AG20443 (cell line): ENCODE results near the gene GMNN.
A peak's percentile ranks its signal among the peaks of the same experiment; 100 is the strongest.
"Not testable (repeated sequence)": the region's sequence is repeated elsewhere in the genome, so short reads cannot be mapped to it uniquely, and the experiment has no call there.

ENCODE experiments used
- DNase-seq: peaks from one replicate; pipeline ENCODE4 v3.0.0; 2012; ENCODE audit warnings: low spot score, mixed read lengths

Gene GMNN

DNA sequence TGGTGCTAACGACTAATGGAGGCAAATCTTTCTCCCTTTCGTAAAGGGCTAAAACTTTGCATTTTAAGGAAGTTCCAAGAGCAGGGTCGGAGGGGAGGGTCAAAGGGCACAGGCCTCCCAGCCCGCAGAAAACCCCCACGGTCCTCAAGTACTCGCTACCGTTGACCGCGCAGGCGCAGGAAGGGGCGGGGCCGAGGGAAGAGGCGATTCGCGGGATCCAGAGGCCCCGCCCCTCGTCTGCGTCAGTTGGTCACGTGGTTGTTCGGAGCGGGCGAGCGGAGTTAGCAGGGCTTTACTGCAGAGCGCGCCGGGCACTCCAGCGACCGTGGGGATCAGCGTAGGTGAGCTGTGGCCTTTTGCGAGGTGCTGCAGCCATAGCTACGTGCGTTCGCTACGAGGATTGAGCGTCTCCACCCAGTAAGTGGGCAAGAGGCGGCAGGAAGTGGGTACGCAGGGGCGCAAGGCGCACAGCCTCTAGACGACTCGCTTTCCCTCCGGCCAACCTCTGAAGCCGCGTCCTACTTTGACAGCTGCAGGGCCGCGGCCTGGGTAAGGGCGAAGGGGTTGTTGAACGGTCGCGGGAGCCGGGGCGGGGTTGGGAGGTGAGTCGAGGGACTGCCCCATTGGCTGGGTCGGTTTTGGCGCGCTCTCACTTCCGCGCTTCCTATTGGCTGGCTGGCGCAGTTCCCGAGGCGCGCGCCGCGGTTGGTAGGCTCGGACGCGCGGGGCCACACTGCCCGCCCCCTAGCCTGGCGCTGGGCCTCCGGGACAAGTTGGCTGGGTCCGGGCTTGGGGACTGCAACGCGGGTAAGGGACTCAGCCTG is at the start of gene GMNN:
GMNN (plus strand) TSS at position 242 of the 824 bp plus-strand sequence. CDS start 2,310 bp downstream, outside the sequence.
- DNase-seq, result peak; percentile 97

DNA sequence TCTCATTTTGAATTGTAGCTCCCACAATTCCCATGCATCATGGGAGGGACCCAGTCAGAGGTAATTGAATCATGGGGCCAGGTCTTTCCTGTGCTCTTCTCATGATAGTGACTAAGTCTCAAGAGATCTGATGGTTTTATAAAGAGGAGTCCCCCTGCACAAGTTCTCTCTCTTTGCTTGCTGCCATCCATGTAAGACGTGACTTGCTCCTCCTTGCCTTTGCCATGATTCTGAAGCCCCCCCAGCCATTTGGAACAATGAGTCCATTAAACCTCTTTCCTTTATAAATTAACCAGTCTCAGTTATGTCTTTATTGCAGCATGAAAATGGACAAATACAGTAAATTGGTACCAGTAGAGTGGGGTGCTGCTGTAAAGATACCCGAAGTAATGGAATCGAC is 44.1 kb upstream of the GMNN start:
- not testable (repeated sequence) for DNase-seq

DNA sequence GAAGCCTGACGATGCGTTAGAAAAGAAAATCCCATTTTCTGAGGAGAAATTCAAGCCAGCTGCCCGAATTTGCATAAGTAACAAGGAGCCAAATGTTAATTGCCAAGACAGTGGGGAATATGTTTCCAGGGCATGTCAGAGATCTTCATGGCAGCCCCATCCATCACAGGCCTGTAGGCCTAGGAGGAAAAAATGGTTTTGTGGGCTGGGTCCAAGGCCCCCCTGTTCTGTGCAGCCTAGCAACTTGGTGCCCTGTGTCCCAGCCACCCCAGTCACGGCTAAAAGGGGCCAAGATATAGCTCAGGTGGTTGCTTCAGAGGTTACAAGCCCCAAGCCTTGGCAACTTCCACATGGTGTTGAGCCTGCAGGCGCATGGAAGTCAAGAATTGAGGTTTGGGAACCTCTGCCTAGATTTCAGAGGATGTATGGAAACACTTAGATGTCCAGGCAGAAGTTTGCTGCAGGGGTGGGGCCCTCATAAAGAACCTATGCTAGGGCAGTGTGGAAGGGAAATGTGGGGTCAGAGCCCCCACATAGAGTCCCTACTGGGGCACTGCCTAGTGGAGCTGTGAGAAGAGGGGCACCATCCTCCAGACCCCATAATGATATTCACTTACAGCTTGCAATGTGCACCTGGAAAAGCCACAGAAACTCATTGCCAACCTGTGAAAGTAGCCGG is 43.1 kb upstream of the GMNN start:
- not testable (repeated sequence) for DNase-seq

DNA sequence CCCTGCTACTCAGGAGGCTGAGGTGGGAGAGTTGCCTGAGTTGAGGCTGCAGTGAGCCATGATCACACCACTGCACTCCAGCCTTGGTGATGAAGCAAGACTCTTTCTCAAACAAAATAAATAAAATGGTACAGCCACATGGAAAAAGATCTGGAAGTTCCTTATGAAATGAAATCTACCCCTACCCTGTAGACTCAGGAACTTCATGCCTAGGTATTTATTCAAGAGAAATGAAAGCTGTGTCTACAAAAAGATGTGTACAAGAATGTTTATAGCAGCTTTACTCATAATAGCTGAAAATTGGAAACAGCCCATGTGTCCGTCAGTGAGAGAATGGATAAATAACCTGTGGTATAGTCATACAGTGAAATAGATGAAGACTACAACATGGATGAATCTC is 40.6 kb upstream of the GMNN start:
- DNase-seq, result no peak

DNA sequence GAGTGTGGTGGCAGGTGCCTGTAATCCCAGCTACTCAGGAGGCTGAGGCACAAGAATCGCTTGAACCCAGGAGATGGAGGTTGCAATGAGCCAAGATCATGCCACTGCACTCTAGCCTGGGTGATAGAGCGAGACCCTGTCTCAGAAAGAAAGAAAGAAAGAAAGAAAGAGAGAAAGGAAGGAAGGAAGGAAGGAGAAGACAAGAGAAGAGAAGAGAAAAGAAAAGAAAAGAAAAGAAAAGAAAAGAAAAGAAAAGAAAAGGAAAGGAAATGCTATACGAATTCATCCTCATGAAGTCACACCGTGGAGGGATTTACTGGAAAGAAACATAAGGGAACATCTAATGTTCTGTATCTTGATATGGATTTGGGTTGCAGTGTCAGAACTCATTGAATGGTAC is 40.0 kb upstream of the GMNN start:
- not testable (repeated sequence) for DNase-seq

DNA sequence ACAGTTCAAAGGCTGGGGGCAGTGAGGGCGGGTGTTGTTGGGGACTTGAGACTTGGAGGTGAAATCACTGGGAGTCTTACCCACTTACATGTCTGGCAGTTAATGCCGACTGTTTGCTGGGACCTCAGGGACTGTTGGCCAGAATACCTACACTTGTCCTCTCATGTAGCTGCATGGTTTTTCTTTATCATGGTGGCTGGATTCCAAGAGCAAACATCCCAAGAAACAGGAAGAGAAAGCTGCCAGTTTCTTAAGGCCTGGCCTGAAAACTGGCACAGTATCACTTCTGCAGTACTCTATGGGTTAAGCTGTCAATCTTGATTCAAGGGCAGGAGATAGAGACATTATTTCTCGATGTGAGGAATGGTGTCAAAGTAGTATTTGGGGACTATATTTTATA is 36.0 kb upstream of the GMNN start:
- DNase-seq, result no peak

DNA sequence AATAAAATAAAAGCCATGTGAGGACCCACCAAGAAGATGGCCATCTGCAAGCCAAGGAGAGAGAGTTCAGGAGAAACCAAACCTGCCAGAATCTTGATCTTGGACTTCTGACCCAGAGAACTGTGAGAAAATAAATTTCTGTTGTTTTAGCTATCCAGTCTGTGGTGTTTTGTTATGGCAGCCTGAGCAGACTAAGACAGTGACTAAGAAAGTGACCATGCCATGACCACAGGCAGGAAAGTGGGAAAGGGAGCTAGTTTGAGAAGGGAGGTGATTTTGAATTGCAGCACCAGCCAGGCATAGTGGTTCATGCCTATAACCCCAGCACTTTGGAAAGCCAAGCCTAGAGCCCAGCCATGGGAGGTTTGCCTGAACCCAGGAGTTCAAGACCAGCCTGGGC is 33.9 kb upstream of the GMNN start:
- DNase-seq, result peak; percentile 15

DNA sequence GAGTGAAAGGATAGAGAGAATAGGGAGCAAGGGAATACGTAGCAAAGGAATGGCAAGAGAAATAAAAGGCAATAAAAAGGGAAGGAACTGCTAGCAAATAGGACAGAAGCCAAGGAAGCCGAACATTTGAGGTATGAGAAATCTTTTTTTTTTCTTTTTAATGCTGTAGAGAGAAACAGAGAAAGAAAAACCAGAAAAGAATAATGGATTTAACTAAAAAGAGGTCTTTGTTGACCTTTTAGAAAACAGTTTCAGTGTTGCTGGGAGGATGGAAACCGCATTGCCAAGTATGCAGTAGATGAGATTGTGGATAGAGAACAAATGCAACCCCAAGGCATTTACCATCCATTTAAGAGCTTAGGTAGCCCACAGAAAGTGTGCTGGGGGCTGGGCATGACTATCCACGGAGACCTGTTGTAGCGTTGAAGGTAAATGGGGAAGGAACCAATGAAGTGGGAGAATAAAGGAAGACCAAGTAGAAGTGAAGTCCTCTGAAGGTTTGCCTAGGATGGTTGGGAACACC is 32.5 kb upstream of the GMNN start:
- no peak for DNase-seq

DNA sequence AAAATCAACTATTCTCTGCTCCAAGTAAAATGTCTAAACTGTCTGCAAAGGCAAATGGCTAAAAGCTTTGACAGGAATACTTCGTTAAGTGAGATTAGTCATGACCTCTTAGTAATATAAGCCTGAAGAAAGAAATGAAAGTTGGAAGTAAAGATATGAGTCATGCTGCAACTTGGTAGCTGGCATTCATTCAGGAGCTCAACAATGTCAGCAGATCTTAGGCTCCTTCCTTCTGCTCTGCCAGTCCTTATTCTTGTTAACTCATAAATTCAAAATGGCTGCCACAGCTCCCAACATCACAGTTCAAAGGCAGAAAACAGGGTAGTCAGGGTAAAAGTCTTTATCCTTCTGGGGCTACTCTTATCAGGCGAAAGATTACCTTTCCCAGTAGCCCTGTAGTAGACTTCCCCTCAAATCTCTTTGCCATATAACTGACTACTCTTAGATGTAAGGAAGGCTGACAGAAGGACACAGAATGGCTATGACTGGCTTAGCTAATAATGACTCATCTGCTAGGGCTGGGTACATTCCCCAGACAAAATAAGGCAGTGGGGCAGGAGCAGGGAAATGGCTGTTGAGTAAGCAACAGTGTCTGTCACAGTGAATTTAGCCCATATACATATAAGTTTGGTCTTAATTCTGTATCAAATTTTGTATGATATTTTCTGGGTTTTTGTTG is 31.3 kb upstream of the GMNN start:
- peak; percentile 83 for DNase-seq

DNA sequence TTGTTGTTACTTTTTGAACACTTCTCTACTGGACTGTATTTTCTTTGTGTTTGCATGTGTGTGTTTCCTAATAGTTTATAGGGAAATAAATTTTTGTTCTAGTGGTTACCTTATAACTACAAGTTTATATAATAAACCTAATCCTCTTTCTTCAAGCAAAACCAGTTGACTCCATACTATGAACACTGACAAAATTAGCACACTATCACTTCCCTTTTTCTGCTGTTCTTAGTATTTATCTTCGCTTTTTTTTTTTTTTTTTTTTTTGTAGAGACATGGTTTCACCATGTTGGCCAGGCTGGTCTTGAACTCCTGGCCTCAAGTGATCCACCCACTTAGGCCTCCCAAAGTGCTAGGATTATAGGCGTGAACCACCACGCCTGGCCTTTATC is 30.8 kb upstream of the GMNN start:
- no peak for DNase-seq

DNA sequence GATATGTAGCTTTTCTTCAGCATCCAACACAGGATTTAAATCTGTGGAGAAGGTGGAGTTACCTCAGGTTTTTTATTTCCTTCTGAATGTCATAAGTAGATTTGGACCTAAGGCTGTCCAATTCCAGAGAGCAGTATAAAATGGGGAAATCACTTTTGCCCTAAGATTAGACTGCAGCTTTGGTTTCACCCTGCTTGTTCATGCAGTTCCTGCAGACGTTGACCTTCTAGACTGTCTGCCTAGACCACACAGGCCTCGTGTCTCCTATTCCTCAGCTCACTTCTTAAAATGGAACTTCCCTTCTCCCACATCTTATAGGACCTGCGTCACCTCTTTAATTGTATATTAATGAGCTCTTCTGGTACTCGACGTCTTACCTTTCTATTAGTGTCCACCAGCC is 29.8 kb upstream of the GMNN start:
- DNase-seq, result no peak

DNA sequence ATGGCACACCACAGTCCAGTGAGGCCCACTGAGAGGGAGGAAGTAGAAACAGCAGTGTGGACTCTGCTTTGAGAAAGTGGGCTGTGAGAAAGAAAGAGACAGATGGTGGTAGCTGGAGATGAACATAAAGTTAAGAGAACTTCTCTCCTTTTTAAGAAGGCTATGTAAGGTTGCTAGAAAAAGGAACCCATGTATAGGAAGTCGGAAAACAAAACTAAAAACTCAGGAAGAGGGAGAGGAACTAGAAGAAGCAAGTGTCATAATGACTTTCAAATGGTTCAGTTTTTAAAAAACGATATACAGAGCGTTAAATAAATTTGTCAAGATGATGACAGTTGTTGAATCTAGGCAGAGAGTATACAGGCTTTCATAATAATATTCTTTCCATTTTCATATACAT is 25.4 kb upstream of the GMNN start:
- no peak for DNase-seq

DNA sequence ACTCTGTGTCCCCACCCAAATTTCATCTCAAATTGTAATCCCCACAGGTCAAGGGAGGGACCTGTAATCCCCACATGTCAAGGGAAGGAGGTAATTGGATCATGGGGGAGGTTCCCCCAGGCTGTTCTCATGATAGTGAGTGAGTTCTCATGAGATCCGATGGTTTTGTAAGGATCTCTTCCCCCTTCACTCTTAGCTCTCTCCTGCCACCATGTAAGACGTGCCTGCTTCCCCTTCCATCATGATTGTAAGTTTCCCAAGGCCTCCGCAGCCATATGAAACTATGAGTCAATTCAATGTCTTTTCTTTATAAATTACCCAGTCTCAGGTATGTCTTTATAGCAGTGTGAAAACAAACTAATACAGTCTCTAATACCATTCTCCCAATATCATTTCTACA is 23.9 kb upstream of the GMNN start:
- DNase-seq, result not testable (repeated sequence)

DNA sequence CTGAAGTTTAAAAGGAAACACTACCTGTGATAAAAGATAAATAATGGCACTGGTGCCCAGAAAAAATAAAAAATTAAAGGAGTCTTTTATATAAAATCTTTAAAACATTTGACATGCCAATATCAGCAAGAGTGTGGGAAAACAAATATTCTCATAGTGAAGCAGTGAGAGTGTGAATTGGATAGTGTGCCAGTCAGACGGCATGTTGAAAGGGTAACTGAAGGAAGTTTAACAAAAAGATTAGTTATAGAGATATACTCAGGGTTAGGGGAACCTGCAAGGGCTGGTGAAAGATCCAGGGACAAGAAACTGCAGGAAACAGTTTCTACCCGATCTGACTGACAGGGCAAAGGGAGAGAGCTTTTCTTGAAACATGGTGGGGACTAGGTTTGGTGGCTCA is 22.2 kb upstream of the GMNN start:
- DNase-seq, result no peak

DNA sequence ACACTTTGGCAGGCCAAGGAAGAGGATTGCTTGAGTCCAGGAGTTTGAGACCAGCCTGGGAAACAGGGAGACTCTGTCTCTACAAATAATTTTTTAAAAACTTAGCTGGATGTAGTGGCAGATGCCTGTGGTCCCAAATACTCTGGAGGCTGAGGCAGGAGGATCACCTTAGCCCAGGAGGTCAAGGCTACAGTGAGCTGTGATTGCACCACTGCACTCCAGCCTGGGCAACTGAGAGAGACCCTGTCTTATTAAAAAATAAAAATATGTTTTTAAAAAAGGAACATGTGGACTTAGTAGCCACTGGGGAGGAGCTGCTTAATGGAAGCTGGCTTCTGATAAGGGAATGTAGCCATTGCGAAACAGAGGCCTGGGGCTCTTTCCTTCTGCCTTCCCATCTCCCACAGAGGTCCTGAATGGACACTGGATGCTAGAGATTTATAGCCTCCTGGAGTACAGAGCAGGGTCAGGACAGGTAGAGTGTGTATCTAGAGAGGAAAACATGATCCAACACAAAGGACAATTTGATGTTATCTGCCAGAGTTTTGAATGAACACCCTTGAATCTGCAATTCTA is 21.7 kb upstream of the GMNN start:
- DNase-seq, result no peak

DNA sequence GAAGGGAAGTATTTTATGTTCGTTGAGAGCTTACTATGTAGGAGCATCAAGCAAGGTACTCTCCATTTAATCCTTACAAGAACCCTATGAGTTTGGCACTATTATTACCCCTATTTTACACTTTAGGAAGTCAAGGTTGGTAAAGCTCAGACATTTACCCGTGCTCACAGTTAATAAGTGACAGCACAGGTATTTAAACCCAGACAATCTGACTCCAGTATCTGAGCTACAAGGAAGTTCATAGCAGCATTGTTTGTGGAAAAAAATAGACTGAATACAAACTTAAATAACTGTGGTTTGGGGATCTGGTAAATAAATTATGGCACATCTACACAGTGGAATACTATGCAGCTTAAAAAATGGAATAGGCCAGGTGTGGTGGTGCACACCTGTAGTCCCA is 21.2 kb upstream of the GMNN start:
- DNase-seq, result no peak

DNA sequence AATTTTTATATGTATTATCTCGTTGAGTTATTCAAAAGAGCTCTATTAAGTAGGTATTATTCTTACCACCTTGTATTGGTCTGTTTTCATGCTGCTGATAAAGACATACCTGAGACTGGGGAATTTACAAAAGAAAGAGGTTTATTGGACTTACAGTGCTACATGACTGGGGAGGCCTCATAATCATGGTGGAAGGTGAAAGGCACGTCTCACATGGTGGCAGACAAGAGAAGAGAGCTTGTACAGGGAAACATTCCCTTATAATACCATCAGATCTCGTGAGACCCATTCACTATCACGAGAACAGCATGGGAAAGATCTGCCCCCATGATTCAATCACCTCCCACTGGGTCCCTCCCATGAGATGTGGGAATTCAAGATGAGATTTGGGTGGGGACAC is 20.4 kb upstream of the GMNN start:
- not testable (repeated sequence) for DNase-seq

DNA sequence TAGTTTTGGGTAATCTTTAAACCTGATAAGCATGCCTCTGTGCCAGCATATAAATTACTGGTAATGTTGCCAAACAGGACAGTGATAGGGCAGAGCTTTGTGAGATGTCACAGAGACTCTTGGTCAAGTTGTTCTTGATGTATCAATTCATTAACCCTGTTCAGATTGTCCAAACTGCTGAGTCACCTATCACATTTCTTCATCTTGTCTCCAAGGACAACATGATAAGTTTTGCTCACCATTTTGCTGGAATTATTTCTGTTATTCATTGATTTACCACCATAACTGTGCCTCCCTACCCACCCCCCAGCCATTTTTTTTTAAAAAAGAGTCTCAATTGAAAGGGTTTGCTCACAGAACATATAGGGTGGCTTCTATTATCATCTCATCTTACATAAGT is 19.5 kb upstream of the GMNN start:
- no peak for DNase-seq

DNA sequence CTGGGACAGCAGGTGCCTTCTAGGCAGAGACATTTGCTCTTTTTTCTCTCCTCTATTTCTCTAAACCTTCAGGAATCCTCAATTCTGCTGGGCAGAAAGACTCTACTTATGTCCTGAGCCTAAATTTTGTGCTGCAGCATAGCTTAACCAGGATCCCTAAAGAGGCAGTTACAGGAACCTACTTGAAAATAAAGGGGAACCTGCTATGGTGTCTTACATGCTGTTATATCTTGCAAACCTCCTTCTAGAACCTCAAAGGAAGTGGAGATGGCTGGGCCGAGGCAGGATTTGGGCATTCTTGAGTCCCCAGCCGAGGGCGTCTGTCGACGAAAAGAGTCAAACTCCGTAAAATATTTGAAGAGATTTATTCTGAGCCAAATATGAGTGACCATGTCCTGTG is 17.1 kb upstream of the GMNN start:
- no peak for DNase-seq

DNA sequence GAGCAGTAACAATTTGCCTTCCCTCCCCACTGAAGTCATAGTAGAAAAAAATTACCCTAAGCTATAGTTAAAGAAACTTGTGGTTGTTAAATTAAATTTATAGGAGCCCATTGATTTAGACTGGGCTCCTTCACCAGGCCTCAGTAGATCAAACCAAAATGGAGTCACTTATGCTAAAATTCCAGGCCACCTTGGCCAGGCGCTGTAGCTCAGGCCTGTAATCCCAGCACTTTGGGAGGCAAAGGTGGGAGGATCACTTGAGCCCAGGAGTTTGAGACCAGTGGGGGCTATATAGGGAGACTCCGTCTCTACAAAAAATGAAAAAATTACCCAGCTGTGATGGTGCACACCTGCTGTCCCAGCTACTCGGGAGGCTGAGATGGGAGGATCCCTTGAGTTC is 15.0 kb upstream of the GMNN start:
- no peak for DNase-seq

DNA sequence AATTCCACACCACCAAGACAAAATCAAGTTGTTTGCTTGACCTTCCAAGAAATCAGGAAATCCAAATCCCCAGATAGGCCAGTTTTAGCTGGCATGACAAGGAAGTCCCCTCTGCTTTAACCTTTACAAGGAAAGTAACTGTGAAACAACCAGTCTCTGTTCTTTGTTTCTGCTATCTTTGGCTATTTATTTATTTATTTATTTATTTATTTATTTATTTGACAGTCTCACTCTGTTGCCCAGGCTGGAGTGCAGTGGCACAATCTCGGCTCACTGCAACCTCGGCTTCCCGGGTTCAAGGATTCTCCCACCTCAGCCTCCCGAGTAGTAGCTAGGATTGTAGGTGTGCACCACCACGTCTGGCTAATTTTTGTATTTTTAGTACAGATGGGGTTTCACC is 14.5 kb upstream of the GMNN start:
- no peak for DNase-seq

DNA sequence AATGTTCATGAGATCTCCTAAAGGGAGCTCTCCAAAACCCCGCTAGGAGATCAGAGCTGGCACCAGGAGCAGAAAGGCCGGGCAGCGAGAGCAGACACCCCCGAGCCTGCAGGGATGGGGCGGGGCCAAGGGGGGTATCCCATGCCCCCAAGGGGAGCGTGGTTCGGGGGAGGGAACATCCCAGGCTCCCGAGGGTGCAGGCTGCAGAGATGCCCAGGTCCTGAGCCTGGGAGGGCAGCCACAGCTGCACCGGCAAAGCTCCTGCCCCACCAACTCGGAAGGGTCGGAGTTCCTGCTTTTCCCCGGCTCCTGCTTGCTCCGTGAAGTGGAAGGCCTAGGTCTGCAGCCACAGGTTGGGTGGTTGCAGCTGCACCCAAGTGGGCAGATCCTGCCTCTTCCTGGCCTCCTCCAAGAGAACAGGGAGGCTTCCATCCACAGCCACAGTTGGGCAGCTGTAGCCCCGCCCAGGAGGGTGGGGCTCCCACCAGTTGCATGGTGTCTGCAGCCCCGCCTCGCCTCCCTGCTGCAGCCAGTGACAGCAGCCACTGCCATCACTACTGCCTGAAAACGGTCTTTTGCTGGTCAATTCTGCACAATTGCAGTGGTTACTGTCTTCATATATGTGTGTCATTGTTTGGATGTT is 13.4 kb upstream of the GMNN start:
- peak; percentile 20 for DNase-seq
